ENCODE data around the gene XIRP1.

DNA sequence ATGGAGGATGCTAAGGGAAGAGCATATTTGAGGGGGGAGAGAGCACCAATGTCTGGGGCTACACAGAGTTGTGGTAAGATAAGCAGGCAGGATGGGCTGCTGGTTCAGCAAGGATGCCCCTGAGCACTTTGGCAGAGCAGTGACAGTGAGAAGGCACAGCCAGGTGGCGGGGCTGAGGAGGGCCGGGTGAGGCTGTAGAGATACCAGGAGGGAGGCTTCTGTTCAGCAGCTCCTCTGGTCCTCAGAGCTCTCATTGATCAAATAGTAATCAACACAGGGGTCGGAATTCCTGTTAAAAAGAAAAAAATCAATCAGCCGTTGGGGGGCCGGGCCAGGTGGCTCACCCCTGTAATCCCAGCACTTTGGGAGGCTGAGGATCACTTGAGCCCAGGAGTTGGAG is 11.5 kb upstream of the XIRP1 start:
- TF ChIP-seq, protein P1, sequence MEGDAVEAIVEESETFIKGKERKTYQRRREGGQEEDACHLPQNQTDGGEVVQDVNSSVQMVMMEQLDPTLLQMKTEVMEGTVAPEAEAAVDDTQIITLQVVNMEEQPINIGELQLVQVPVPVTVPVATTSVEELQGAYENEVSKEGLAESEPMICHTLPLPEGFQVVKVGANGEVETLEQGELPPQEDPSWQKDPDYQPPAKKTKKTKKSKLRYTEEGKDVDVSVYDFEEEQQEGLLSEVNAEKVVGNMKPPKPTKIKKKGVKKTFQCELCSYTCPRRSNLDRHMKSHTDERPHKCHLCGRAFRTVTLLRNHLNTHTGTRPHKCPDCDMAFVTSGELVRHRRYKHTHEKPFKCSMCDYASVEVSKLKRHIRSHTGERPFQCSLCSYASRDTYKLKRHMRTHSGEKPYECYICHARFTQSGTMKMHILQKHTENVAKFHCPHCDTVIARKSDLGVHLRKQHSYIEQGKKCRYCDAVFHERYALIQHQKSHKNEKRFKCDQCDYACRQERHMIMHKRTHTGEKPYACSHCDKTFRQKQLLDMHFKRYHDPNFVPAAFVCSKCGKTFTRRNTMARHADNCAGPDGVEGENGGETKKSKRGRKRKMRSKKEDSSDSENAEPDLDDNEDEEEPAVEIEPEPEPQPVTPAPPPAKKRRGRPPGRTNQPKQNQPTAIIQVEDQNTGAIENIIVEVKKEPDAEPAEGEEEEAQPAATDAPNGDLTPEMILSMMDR (IDR thresholded peaks at IDR 0.05), result no peak
- TF ChIP-seq POLR2A (IDR thresholded peaks at IDR 0.05), result no peak

Data from uterus (tissue), 2 donors.